HG02970 (cell line): ENCODE data around the gene KIAA0408.
"Not testable (repeated sequence)": the region's sequence is repeated elsewhere in the genome, so short reads cannot be mapped to it uniquely, and the experiment has no call there.

Experiments used
- ATAC-seq: cut with Tn5 transposase; IDR thresholded peaks from one replicate; pipeline ENCODE4 v1.9.1; 2021; ENCODE audit warnings: mild to moderate bottlenecking, moderate library complexity, moderate number of reproducible peaks; ENCODE audit not compliant: unreplicated experiment, low FRiP score

Gene KIAA0408

DNA sequence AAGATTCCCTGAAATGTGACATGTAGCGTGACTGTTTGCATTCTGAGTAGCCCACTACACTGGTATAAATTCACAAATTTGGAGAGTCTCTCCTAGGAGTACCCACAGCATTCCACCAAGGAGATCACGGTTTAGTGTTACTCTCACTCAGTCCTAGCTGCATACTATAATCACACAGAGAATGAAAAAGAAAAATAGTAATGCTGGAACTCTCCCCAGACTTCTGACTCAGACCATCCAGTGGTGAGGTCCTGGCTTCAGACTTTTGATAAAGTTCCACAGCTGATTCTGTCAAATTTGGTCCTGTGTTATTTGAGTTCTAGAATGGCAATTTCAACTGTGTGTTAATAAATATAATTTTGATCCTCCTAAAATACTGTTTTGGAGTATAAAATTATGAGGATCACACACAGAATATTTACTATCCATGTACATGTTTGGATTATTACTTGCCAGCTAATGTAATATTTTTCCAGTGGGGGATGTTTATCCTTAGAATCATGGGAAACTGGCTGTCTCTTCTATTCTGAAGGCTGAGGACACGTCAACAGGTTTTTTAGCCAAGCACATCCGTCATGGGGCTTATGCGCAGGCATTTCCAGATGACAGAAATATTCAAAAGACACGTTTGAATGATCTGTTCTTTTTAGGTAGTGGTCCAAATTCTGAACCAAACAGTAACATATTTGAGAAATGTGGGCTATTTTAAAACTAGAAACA is 5.1 kb upstream of the KIAA0408 start:
- no peak for ATAC-seq

DNA sequence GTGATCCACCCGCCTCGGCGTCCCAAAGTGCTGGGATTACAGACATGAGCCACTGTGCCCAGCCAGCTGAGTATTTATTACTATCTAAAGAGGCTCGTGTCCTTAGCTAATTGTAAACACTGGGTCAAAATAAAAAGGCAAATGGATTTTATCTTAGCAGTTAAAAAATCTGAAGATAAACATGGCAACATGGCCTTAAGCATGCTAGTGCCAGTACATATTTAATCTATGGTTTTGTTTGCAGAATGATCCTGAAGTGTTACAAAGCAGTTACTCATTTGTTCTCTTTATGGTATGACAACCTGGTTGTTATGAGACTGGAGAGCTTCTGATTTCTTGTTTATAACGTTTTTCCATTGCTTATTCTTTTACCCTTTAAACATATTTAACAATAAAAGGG is 3.9 kb upstream of the KIAA0408 start:
- no peak for ATAC-seq

- ATAC-seq = no peak
Observed at GRCh38 chr6:127462376-127462775, 3.2 kb upstream of the KIAA0408 start.

GRCh38 chr6:127460465-127460864 is 1.3 kb upstream of the KIAA0408 start:
- no peak for ATAC-seq

DNA sequence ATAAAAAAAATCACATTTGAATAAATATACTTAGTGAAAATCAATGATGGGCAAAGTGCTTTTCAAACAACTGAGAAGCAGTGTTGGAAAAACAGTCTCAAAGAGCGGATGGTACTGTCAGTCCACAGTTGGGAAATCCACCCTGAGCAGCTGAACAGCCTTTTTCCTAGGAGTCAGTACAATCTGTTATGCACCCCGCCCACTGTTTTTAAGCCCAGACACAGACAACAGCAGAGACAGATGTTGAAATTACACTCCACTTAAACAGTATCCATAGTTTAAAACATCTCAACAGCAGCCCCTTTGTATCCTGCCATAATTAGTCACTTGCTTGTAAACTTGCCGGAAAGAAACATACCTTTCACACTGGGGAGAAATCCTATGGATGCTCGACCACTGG is 372 bp downstream of the KIAA0408 start:
- ATAC-seq = no peak

DNA sequence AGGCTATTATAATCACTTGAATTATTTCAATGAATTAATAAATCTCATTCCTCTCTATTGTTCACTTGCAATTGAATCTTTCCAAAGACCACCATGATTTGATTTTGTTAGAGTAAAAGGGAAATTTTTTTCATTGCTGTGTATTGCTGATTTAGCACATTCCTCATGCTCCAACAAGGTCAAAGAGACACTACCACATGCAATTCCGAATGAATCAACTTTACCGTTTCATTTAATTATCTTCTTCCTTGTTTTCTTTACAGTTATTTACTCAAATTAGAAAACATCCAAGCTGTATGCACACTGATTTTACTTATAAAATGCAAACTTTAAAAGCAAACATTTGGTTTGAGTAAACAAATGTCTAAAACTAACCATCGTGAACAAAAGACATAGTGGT is 967 bp downstream of the KIAA0408 start:
- ATAC-seq = no peak

DNA sequence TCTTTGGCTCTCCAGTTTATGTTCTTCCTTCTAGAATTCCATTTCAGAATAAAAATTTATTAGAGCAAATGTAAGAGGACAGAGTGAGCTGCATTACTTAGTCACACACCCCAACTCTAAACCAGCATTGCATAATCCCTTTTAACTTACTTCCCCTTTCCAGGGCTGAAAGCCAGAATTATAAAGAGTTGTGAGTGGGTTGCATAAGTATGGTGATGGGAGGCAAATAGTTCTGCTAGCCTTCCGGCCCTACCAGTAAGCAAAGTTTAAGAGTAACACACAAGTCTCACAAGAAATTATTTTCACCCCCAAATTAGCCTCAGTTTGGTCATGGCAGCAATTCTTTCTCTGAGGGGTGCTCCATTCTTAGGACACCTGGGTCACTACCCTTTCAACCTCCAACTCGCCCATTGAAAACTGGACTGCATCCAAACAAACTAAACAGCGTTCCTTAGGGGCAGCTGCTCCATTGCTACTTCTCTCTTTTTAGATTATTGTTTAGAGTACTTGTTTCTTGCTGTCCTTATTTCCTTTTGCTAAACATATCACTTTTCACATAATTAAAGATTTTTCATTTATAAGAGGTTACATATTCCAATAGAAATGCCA is 1.6 kb downstream of the KIAA0408 start:
- no peak for ATAC-seq

DNA sequence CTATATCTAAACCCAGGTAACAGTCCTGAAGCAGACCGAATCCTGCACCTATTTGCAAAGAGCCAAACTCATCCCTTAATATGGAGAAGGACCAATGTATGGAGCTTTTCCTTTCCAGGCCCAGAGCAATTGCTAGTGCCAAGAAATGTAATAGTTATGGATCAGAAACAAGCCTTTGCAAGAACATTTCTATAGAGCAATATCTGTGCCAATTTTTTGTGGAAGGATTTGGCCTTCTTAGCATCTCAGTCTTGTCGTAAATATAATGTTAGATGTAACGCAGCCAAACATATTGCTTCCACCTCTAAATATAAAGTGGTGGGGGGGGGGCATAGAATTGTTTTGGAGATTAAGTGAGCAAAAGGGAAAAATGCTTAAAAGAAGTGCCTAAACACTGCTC is 2.7 kb downstream of the KIAA0408 start:
- ATAC-seq = no peak

- no peak for ATAC-seq
Observed at GRCh38 chr6:127453845-127454619, 5.2 kb downstream of the KIAA0408 start.

- ATAC-seq = no peak
Observed at GRCh38 chr6:127452803-127453202, 6.4 kb downstream of the KIAA0408 start.

GRCh38 chr6:127451388-127451787 is 7.8 kb downstream of the KIAA0408 start:
- no peak for ATAC-seq

DNA sequence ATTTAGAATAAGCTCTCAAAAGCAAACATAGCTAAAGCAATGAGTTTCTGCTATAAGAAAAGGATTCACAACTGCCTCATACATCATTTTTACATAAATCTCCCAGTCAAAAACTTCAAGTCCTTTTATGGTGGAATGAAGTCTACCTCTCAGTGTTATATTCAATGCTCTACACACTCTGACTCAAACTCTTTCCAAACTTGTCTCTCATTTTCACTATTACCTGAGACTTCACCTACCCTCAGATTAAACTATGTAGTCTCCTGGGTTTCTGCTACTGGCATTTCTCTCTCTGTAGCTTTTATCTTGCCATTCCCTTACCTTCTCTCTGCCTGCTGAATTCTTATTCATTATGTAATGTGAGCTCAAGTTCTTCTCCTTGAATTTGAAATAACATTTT is 11.4 kb downstream of the KIAA0408 start:
- no peak for ATAC-seq

DNA sequence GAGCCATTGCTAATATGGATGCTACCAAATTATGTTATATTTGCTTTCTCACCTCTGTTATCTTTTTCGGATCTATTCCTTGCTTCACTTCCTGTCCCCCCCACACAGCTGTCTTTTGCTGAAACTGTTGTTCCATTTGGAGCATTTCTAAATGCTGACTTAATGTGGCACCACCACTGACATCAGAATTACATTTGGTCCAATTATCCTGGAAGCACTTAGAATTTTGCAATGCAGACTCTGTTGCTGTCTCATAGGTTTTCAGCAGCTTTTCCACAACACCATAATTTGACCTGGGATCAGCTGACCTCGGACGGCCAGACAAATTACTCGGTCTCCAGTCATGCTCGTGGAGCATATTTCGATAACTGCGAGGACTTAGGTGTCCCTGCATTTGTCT is 12.8 kb downstream of the KIAA0408 start:
- no peak for ATAC-seq

- no peak for ATAC-seq
Observed at GRCh38 chr6:127441881-127442280, 17.3 kb downstream of the KIAA0408 start.

DNA sequence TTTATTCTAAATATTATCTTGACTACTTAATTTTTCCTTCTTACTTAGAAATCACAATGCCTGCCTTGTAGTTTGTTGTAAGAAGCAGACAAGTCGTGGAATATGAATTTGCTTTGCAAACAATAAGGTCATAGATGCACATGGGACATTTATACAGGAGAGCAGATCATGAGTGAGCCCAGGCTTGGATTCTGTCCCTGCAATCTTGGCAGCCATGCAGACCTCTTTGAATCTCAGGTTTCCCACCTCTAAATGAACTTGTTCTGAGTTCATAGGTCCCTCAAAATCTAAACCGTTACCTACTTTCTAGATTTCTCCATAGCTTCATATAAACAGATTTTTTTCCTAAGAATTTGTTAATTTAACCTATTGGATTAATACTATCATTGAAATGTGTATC is 19.5 kb downstream of the KIAA0408 start:
- no peak for ATAC-seq

- no peak for ATAC-seq
Observed at GRCh38 chr6:127436578-127437110, 22.5 kb downstream of the KIAA0408 start.

DNA sequence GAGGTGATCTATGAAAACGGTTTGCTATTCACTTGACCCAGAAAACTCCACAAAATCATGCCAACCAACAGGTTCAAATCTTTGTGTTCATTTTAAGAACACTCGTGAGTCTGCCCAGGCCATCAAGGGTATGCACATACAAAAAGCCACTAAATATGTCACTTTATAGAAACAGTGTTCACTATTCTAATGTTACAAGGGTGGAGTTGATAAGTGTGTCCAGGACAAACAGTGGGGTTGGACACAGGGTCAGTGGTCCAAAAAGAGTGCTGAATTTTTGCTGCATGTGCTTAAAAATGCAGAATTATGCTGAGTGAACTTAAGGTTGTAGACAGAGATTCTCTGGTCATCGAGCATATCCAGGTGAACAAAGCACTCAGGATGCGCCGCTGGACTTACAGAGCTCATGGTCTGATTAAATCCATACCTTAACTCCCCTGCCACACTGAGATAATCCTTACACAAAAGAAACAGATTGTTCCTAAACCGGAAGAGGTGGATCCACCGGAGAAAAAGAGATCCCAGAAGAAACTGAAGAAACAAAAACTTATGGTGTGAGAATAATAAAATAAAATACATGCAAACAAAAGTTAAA is 23.5 kb downstream of the KIAA0408 start:
- no peak for ATAC-seq

- no peak for ATAC-seq
Observed at GRCh38 chr6:127434651-127435050, 24.5 kb downstream of the KIAA0408 start.

DNA sequence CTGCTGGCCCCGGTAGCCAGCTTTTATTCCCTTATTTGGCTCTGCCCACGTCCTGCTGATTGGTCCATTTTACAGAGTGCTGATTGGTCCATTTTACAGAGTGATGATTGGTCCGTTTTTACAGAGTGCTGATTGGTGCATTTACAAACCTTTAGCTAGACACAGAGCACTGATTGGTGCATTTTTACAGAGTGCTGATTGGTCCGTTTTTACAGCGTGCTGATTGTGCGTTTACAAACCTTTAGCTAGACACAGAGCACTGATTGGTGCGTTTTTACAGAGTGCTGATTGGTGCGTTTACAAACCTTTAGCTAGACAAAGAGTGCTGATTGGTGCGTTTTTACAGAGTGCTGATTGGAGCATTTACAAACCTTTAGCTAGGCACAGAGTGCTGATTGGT is 30.6 kb downstream of the KIAA0408 start:
- not testable (repeated sequence) for ATAC-seq

- ATAC-seq = no peak
Observed at GRCh38 chr6:127423921-127424320, 35.3 kb downstream of the KIAA0408 start.

DNA sequence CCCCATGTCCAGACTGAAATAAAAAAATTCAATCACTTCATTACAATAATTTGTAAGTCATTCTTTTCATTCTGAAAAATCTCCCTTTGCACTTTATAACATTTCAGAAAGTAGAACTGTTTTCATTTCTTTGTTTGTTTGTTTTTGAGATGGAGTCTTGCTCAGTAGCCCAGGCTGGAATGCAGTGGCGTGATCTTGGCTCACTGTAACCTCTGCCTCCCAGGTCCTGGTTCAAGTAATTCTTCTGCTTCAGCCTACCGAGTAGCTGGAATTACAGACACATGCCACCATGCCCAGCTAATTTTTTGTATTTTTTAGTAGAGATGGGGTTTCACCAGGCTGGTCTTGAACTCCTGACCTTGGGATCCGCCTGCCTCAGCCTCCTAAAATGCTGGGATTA is 38.0 kb downstream of the KIAA0408 start:
- ATAC-seq = not testable (repeated sequence)
